DOHH2 (cell line): ENCODE results near the gene SPATA13.

ENCODE experiments used
- H3F3A ChIP-seq: fragments of 200-600 bp; sonication (generic), shearing (Covaris generic); 2 replicates; pipeline ENCODE4 v1.6.0; 2016; ENCODE audit warnings: antibody characterized with exemption, mild to moderate bottlenecking; ENCODE audit not compliant: control insufficient read depth, insufficient read depth
- H3K27ac ChIP-seq: fragments of 200-600 bp; sonication (generic); 2 replicates; pipeline ENCODE4 v1.5.1; 2014; ENCODE audit warnings: low read depth, mild to moderate bottlenecking, low read length, moderate library complexity
- H3K27me3 ChIP-seq: fragments of 200-600 bp; sonication (generic); 2 replicates; pipeline ENCODE4 v1.6.1; 2014; ENCODE audit warnings: mild to moderate bottlenecking, low read length, mixed read lengths; ENCODE audit not compliant: control insufficient read depth
- H3K36me3 ChIP-seq: fragments of 200-600 bp; sonication (generic); 2 replicates; pipeline ENCODE4 v1.6.1; 2014; ENCODE audit warnings: mild to moderate bottlenecking, low read length, moderate library complexity, mixed read lengths; ENCODE audit not compliant: control insufficient read depth
- H3K4me1 ChIP-seq: fragments of 200-600 bp; sonication (generic); 2 replicates; pipeline ENCODE4 v1.6.1; 2014; ENCODE audit warnings: mild to moderate bottlenecking, low read length, mixed read lengths; ENCODE audit not compliant: control insufficient read depth
- H3K4me2 ChIP-seq: fragments of 200-600 bp; sonication (generic); 2 replicates; pipeline ENCODE4 v1.6.0; 2014; ENCODE audit warnings: mild to moderate bottlenecking, low read length, moderate library complexity
- H3K4me3 ChIP-seq: fragments of 200-600 bp; sonication (generic); 2 replicates; pipeline ENCODE4 v1.5.1; 2014; ENCODE audit warnings: mild to moderate bottlenecking, low read length, mixed read lengths
- H3K79me2 ChIP-seq: fragments of 200-600 bp; sonication (generic); 2 replicates; pipeline ENCODE4 v1.6.1; 2014; ENCODE audit warnings: mild to moderate bottlenecking, low read length, mixed read lengths; ENCODE audit not compliant: control insufficient read depth
- H3K9me2 ChIP-seq: fragments of 200-600 bp; sonication (generic); replicated peaks from 2 replicates; pipeline ENCODE4 v1.6.1; 2014; ENCODE audit warnings: mild to moderate bottlenecking, low read length, mixed read lengths; ENCODE audit not compliant: control insufficient read depth
- H3K9me3 ChIP-seq: fragments of 200-600 bp; sonication (generic); 2 replicates; pipeline ENCODE4 v1.6.1; 2014; ENCODE audit warnings: antibody characterized with exemption, low read length, mixed read lengths; ENCODE audit not compliant: control insufficient read depth, insufficient read depth
- H4K20me1 ChIP-seq: fragments of 200-600 bp; sonication (generic); 2 replicates; pipeline ENCODE4 v1.6.0; 2014; ENCODE audit warnings: low read depth, mild to moderate bottlenecking, antibody characterized with exemption, low read length, moderate library complexity; ENCODE audit not compliant: control insufficient read depth, insufficient read depth
- EZH2phosphoT487 ChIP-seq: fragments of 200-600 bp; sonication (generic); IDR thresholded peaks from 2 replicates; pipeline ENCODE4 v1.6.1; 2017; ENCODE audit warnings: borderline replicate concordance, mild to moderate bottlenecking, antibody characterized with exemption, low read length, moderate library complexity, mixed read lengths
- TF ChIP-seq, protein P1 (sequence below): fragments of 200-600 bp; sonication (generic); IDR thresholded peaks from one replicate; pipeline ENCODE4 v1.5.1; 2014; ENCODE audit warnings: antibody characterized with exemption, mild to moderate bottlenecking, low read depth, low read length; ENCODE audit not compliant: poor library complexity, severe bottlenecking

Gene SPATA13

DNA sequence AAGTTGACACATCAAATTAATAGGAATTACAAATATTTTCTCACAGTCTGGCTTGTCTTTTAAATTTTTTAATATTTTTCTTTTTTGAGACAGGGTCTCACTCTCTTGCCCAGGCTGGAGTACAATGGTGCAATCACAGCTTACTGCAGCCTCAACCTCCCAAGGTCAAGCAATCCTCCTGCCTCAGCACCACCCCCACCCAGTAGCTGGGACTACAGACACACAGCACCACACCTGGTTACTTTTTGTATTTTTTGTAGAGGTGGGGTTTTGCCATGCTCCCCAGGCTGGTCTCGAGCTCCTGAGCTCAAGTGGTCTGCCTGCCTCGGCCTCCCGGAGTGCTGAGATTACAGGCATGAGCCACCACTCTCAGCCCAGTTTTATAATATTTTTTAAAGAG, 72.0 kb downstream of the SPATA13 start:
- Histone ChIP-seq H3K4me1 (no peaks in the 10 kb centered on the region), H3K4me2 (no peak overlapping the region), H3F3A (no peaks in the 10 kb centered on the region), H3K27ac (no peak overlapping the region), H3K79me2 (peaks cover 6% of the 10 kb centered on the region; the same call in 1 of the 2 replicates), H3K36me3 (no peaks in the 10 kb centered on the region), H3K9me2 (no peaks in the 10 kb centered on the region), H3K4me3 (no peak overlapping the region), H3K9me3 (no peaks in the 10 kb centered on the region), H4K20me1 (no peaks in the 10 kb centered on the region), H3K27me3 (0 out of 2 replicates have a peak, but pooled peaks cover 3% of the 10 kb centered on the region)
- no peak for TF ChIP-seq EZH2phosphoT487

DNA sequence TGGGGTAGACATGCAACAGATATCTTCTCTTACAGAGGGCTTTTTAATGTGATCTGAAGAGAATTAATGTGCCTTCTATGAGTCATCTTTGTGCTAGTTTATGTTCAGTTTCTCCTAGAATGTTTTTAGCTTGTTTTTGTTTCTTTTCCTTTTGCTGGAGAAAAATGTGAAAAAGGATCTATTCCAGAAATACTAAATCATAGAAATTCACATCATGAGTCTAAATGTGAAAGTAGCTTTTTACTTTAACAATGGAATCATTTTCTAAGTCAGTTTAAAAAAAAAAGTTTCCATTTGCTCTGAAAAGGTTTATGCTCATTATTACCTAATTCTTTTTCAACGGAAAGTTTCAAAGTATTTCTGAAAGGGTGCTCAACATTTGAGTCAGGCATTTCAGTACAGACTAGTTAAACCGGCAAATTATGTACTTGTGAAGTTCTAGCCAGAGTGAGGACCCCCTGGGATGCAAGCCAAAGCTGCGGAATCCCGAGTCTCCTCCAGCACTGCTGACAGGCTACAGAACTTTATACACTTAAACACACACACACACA, 72.9 kb downstream of the SPATA13 start:
- Histone ChIP-seq H3K4me1 (no peaks in the 10 kb centered on the region), H3K9me3 (no peaks in the 10 kb centered on the region), H3K4me2 (no peak overlapping the region), H3F3A (no peaks in the 10 kb centered on the region), H3K9me2 (no peaks in the 10 kb centered on the region), H3K79me2 (peaks cover 6% of the 10 kb centered on the region; the same call in 1 of the 2 replicates), H3K27ac (no peak overlapping the region), H3K4me3 (no peak overlapping the region), H4K20me1 (no peaks in the 10 kb centered on the region), H3K27me3 (0 out of 2 replicates have a peak, but pooled peaks cover 3% of the 10 kb centered on the region), H3K36me3 (no peaks in the 10 kb centered on the region)
- no peak for TF ChIP-seq EZH2phosphoT487
- TF ChIP-seq, protein P1, sequence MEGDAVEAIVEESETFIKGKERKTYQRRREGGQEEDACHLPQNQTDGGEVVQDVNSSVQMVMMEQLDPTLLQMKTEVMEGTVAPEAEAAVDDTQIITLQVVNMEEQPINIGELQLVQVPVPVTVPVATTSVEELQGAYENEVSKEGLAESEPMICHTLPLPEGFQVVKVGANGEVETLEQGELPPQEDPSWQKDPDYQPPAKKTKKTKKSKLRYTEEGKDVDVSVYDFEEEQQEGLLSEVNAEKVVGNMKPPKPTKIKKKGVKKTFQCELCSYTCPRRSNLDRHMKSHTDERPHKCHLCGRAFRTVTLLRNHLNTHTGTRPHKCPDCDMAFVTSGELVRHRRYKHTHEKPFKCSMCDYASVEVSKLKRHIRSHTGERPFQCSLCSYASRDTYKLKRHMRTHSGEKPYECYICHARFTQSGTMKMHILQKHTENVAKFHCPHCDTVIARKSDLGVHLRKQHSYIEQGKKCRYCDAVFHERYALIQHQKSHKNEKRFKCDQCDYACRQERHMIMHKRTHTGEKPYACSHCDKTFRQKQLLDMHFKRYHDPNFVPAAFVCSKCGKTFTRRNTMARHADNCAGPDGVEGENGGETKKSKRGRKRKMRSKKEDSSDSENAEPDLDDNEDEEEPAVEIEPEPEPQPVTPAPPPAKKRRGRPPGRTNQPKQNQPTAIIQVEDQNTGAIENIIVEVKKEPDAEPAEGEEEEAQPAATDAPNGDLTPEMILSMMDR: no peak

DNA sequence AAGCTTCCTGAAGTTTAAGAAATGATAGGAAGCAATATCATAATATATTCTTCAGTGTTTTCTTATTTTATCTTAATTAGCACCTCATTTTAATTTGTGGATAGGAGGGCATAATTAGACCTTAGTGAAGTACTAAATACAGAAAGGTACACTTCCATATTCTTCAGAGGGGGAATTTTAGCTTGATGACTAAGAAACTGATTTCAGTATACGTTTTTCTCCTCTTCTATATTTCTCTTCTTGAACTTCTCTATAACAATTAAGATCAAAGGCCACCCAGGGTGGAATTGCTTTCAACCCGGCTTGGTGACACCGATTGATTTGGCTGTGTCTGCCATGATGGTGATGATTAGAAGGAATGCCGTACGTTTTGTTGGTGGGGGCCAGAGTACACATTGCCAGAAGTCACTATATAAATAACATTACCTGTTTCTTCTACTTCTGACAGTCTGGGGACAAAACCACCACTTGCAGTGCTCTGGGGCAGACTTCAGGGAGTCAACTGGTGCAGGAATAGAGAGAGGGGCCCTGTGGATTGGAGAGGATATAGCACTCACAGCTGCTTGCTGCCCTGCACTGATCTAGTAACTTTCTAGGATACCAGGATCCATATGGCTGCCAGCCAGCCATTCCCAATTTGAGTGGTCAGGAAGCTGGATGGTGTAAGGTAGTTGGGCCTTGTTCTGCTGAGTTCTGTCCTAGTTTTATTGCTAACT, 73.8 kb downstream of the SPATA13 start:
- no peak for TF ChIP-seq EZH2phosphoT487
- TF ChIP-seq, protein P1: no peak

DNA sequence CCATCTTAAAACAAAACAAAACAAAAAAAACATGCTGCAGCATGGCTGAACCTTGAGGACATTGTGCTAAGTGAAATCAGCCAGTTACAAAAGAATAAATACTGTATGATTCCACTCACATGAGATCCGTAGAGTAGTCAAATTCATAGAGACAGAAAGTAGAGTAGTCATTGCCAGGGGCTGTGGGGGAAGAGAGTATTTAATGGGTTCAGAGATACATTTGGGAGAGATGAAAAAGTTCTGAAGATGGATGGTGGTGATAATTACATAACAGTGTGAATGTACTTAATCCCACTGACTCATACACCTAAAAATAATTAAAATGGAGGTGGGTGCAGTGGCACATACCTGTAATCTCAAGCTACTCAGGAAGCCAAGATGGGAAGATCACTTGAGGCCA, 76.8 kb downstream of the SPATA13 start:
- TF ChIP-seq, protein P1: no peak
- TF ChIP-seq EZH2phosphoT487: no peak
- Histone ChIP-seq H3K9me3 (no peaks in the 10 kb centered on the region), H3K27ac (no peak overlapping the region), H3K36me3 (no peaks in the 10 kb centered on the region), H3K4me3 (no peak overlapping the region), H3K79me2 (no peaks in the 10 kb centered on the region), H3K27me3 (0 out of 2 replicates have a peak, but pooled peaks cover 3% of the 10 kb centered on the region), H3K9me2 (no peaks in the 10 kb centered on the region), H3K4me1 (no peaks in the 10 kb centered on the region), H3F3A (no peaks in the 10 kb centered on the region), H4K20me1 (no peaks in the 10 kb centered on the region), H3K4me2 (no peak overlapping the region)

More for the DNA sequence above, 73.8 kb downstream of the SPATA13 start:
- Histone ChIP-seq H3K36me3 (no peaks in the 10 kb centered on the region), H3K27me3 (0 out of 2 replicates have a peak, but pooled peaks cover 3% of the 10 kb centered on the region), H4K20me1 (no peaks in the 10 kb centered on the region), H3K9me2 (no peaks in the 10 kb centered on the region), H3K4me3 (no peak overlapping the region), H3K9me3 (no peaks in the 10 kb centered on the region), H3F3A (no peaks in the 10 kb centered on the region), H3K4me2 (no peak overlapping the region), H3K27ac (no peak overlapping the region), H3K4me1 (no peaks in the 10 kb centered on the region), H3K79me2 (peaks cover 6% of the 10 kb centered on the region; the same call in 1 of the 2 replicates)
